ENCODE measurements around the gene WNT2. TPM values are rescaled to one million over a fixed set of nuclear protein-coding genes. Genes with fewer than 3 reads are reported as not detected.
"Not testable (repeated sequence)": the region's sequence is repeated elsewhere in the genome, so short reads cannot be mapped to it uniquely, and the experiment has no call there.

Gene WNT2
- total RNA-seq, 3 donors from 2014 or later (not counting 1 experiment from before 2014, with no cell fraction given) = not detected

DNA sequence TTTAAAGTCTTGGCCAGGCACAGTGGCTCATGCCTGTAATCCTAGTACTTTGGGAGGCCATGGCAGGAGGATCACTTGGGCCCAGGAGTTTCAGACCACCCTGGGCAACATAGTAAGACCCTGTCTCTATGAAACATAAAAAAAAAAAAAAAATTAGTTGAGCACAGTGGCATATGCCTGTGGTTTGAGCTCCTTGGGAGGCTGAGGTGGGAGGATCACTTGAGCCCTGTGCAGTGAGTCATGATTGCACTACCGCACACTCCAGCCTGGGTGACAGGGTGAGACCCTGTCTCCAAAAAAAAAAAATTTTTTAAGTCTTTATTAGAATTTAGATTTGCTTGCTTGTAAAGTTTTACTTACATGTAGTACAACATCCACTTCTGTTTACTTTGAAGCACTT is 14.0 kb downstream of the WNT2 start:
- intact Hi-C loops (cut with micrococcal nuclease) = no loop called here
- Histone ChIP-seq H3K27ac (ENCODE audit: low read length) (no peak overlapping the region), H3K4me3 (ENCODE audit: low read length) (no peak overlapping the region), H3K4me1 (ENCODE audit: control insufficient read depth, insufficient read depth, low read length) (no peaks in the 10 kb centered on the region), H3K9me3 (ENCODE audit: control insufficient read depth, insufficient read depth, low read length) (no peaks in the 10 kb centered on the region), H3K36me3 (ENCODE audit: control insufficient read depth, insufficient read depth, low read length) (no peaks in the 10 kb centered on the region), H3K27me3 (ENCODE audit: control insufficient read depth, insufficient read depth, low read length) (no peaks in the 10 kb centered on the region)
- ATAC-seq (no peak), DNase-seq (no peak)
- H3K27me3 Mint-ChIP-seq (ENCODE audit: low read depth in 2 of 2) = peaks cover 0 to 7% of the 10 kb centered on the region in 2 donors
- H3K4me1 Mint-ChIP-seq = no peaks in the 10 kb centered on the region
- TF ChIP-seq, protein P1, sequence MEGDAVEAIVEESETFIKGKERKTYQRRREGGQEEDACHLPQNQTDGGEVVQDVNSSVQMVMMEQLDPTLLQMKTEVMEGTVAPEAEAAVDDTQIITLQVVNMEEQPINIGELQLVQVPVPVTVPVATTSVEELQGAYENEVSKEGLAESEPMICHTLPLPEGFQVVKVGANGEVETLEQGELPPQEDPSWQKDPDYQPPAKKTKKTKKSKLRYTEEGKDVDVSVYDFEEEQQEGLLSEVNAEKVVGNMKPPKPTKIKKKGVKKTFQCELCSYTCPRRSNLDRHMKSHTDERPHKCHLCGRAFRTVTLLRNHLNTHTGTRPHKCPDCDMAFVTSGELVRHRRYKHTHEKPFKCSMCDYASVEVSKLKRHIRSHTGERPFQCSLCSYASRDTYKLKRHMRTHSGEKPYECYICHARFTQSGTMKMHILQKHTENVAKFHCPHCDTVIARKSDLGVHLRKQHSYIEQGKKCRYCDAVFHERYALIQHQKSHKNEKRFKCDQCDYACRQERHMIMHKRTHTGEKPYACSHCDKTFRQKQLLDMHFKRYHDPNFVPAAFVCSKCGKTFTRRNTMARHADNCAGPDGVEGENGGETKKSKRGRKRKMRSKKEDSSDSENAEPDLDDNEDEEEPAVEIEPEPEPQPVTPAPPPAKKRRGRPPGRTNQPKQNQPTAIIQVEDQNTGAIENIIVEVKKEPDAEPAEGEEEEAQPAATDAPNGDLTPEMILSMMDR (IDR thresholded peaks at IDR 0.05) = no peak
- WGBS (ENCODE audit: insufficient coverage) = 100% methylated on average over 1 of the region's 1 CpG
- no peaks in the 10 kb centered on the region for H3K36me3 Mint-ChIP-seq
- H3K9me3 Mint-ChIP-seq = peaks cover 0 to 3% of the 10 kb centered on the region in 2 donors
- H3K4me3 Mint-ChIP-seq = no peak overlapping the region
- no peak overlapping the region for H3K27ac Mint-ChIP-seq

DNA sequence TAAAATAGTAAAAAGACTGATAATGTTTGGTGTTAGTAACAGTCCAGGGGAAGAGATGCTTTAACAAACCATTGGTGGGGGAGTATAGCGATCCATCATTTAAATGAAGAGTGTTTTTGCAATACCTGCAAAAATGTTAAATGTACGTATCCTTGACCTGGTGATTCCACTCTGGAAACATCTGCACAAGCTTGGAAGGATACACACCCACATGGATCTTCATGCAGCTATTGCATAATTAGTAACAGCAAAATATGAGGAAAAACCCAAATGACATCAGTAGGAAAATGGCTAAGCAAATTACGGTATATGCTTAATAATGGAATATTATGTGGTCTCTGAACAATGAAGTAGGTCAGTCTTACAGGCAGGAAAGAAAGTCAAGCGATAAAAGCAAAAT is 20.5 kb downstream of the WNT2 start:
- no peaks in the 10 kb centered on the region for H3K9me3 ChIP-seq (ENCODE audit: control insufficient read depth, insufficient read depth, low read length)
- DNase-seq (no peak), ATAC-seq (no peak)
- Mint-ChIP-seq H3K4me1 (no peaks in the 10 kb centered on the region), H3K9me3 (no peaks in the 10 kb centered on the region), H3K36me3 (no peaks in the 10 kb centered on the region), H3K27me3 (ENCODE audit: low read depth in 2 of 2) (peaks cover 0 to 3% of the 10 kb centered on the region in 2 donors), H3K4me3 (no peak overlapping the region), H3K27ac (no peak overlapping the region)
- no peak overlapping the region for H3K4me3 ChIP-seq (ENCODE audit: low read length)
- TF ChIP-seq, protein P1 (IDR thresholded peaks at IDR 0.05) = no peak
- no peaks in the 10 kb centered on the region for H3K27me3 ChIP-seq (ENCODE audit: control insufficient read depth, insufficient read depth, low read length)
- H3K27ac ChIP-seq (ENCODE audit: low read length) = no peak overlapping the region
- intact Hi-C loops (cut with micrococcal nuclease) = no loop called here
- no peaks in the 10 kb centered on the region for H3K4me1 ChIP-seq (ENCODE audit: control insufficient read depth, insufficient read depth, low read length)
- H3K36me3 ChIP-seq (ENCODE audit: control insufficient read depth, insufficient read depth, low read length) = no peaks in the 10 kb centered on the region
- 85% methylated on average over 4 of the region's 4 CpGs for WGBS (ENCODE audit: insufficient coverage)

DNA sequence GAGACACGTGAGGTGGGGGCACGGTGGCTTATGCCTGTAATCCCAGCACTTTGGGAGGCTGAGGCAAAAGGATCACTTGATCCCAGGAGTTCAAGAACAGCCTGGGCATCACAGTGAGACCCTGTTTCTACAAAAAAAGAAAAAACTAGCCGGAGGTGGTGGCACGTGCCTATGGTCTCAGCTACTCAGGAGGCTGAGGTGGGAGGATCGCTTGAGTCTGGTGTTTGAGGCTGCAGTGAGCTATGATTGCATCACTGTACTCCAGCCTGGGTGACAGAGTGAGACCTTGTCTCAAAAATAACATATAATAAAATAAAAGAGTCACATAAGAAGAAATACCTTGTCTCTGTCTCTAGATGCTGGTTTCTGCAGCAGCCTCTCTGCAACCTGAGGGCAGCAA is 22.4 kb downstream of the WNT2 start:
- H3K4me3 ChIP-seq (ENCODE audit: low read length); H3K9me3 ChIP-seq (ENCODE audit: control insufficient read depth, insufficient read depth, low read length); H3K36me3 ChIP-seq (ENCODE audit: control insufficient read depth, insufficient read depth, low read length); DNase-seq; H3K9me3 Mint-ChIP-seq; H3K4me1 ChIP-seq (ENCODE audit: control insufficient read depth, insufficient read depth, low read length); H3K4me3 Mint-ChIP-seq; H3K4me1 Mint-ChIP-seq; H3K27ac Mint-ChIP-seq; ATAC-seq; intact Hi-C loops (cut with micrococcal nuclease); H3K27me3 Mint-ChIP-seq (ENCODE audit: low read depth in 2 of 2); H3K27ac ChIP-seq (ENCODE audit: low read length); H3K27me3 ChIP-seq (ENCODE audit: control insufficient read depth, insufficient read depth, low read length); H3K36me3 Mint-ChIP-seq: not testable (repeated sequence)
- 90% methylated on average over 5 of the region's 5 CpGs for WGBS (ENCODE audit: insufficient coverage)

DNA sequence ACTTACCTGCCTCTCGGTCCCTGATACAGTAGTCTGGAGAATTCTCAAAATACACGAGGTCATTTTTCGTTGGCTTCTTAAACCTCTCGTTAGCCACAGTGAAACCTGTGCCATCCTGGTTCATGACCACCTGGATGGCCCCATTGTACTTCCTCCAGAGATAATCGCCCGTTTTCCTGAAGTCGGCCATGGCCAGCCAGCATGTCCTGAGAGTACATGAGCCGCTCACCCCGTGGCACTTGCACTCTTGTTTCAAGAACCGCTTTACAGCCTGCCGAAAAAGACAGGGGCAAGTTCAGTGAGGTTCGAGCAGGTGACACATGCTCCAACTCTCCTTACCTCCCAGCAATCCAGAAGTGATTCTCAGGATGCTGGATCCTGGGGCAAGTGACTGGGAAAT is 25.3 kb downstream of the WNT2 start:
- H3K27ac Mint-ChIP-seq = no peak overlapping the region
- no peaks in the 10 kb centered on the region for H3K36me3 ChIP-seq (ENCODE audit: control insufficient read depth, insufficient read depth, low read length)
- no peaks in the 10 kb centered on the region for H3K4me1 Mint-ChIP-seq
- no peaks in the 10 kb centered on the region for H3K4me1 ChIP-seq (ENCODE audit: control insufficient read depth, insufficient read depth, low read length)
- 88% methylated on average over 12 of the region's 12 CpGs for WGBS (ENCODE audit: insufficient coverage)
- no peak for DNase-seq
- TF ChIP-seq, protein P1 (IDR thresholded peaks at IDR 0.05) = no peak
- H3K9me3 ChIP-seq (ENCODE audit: control insufficient read depth, insufficient read depth, low read length) = no peaks in the 10 kb centered on the region
- H3K9me3 Mint-ChIP-seq = no peaks in the 10 kb centered on the region
- H3K36me3 Mint-ChIP-seq = no peaks in the 10 kb centered on the region
- no peaks in the 10 kb centered on the region for H3K27me3 ChIP-seq (ENCODE audit: control insufficient read depth, insufficient read depth, low read length)
- intact Hi-C loops (cut with micrococcal nuclease) = no loop called here
- H3K27ac ChIP-seq (ENCODE audit: low read length) = no peak overlapping the region
- no peak overlapping the region for H3K4me3 ChIP-seq (ENCODE audit: low read length)
- ATAC-seq = no peak
- H3K27me3 Mint-ChIP-seq (ENCODE audit: low read depth in 2 of 2) = no peaks in the 10 kb centered on the region
- no peak overlapping the region for H3K4me3 Mint-ChIP-seq

Measured in natural killer cell (primary cell).